Measurements from ENCODE around the gene OTOF. TPM values are rescaled to one million over a fixed set of nuclear protein-coding genes. Genes with fewer than 3 reads are reported as not detected.

OTOF gene
- total and polyA plus RNA-seq, 2 of the 4 experiments (the other 2 are of a cell fraction): 0.03 TPM; not detected in 1

DNA sequence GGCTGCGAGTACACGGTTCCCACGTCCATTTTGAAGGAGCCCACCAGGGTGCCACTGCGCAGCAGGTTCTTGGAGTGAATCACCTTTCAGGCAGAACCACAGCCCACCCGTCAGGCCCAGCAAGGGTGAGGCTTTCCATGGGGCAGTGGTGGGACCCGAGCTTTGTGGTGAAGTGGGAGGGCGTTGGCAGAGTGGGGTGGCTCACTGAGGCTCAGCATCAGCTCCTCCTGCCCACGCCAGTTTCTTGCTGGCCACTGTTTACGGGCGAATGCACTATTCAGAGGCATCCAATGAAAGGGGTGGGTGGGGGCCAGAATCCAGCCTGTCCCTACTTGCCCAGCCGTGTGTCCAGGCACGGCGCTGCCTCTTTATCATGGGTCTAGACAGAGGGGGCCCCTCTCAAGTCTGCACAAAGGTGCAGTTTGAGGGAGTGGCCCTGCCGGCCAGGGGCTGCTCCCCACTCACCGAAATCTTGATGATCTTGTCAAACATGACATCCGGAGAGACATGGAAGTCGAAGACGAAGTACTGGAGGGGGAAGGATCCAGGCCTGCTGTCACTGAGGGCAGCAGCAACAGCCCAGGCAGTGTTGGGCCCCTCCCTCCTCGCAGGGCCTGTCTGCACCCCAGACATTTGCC lies 11.4 kb upstream of the OTOF start:
- no peak overlapping the region for H3K4me2 ChIP-seq (ENCODE audit: low read depth, low read length)
- H4K91ac ChIP-seq (ENCODE audit: insufficient read depth, low read depth, low read length): no peak overlapping the region
- H4K8ac ChIP-seq (ENCODE audit: low read depth in 2 of 2, low read length in 2 of 2): no peak overlapping the region
- H3K56ac ChIP-seq (ENCODE audit: extremely low read depth, insufficient read depth, low read length): no peak overlapping the region
- in situ Hi-C loops (cut with MboI; ENCODE audit: low sequenced_read_pairs): no loop called here
- ATAC-seq (ENCODE audit: low read depth): no peak
- H2AK9ac ChIP-seq (replicated peaks; ENCODE audit: low read depth, low read length, poor library complexity): no peak overlapping the region
- intact Hi-C loops (cut with micrococcal nuclease): no loop called here
- no peak overlapping the region for H2BK15ac ChIP-seq (ENCODE audit: low read depth, low read length)
- H2BK5ac ChIP-seq (ENCODE audit: low read depth, low read length, poor library complexity, severe bottlenecking): no peak overlapping the region
- BruUV-seq (replicated peaks): no TSS peak
- no peak overlapping the region for H3K14ac ChIP-seq (replicated peaks; ENCODE audit: low read depth, low read length)
- H3K9me1 ChIP-seq (ENCODE audit: insufficient read depth, low read length): no peaks in the 10 kb centered on the region
- H2AFZ ChIP-seq (replicated peaks; ENCODE audit: low read length, poor library complexity): no peak overlapping the region
- H3K18ac ChIP-seq (ENCODE audit: low read depth, low read length): no peak overlapping the region
- H3K4me1 ChIP-seq (ENCODE audit: control insufficient read depth, insufficient read depth, low read length): no peaks in the 10 kb centered on the region
- H2AK5ac ChIP-seq (ENCODE audit: low read depth, low read length): no peak overlapping the region
- peaks cover 46% of the 10 kb centered on the region for H3K27me3 ChIP-seq (ENCODE audit: control insufficient read depth, insufficient read depth, low read length)
- WGBS, 2 experiments (ENCODE audit: extremely low coverage in 2 of 2, insufficient read length in 1 of 2): 56% methylated on average over 11 of the region's 19 CpGs; no CpG with 5 or more reads in 1 of the 2 experiments
- no peak overlapping the region for H3K27ac ChIP-seq (ENCODE audit: insufficient read depth, low read length)
- no peak overlapping the region for H2BK120ac ChIP-seq (ENCODE audit: low read depth, low read length)
- H3K4me3 ChIP-seq (ENCODE audit: insufficient read depth, low read depth, low read length): no peak overlapping the region
- H3K9me3 ChIP-seq (ENCODE audit: control insufficient read depth, insufficient read depth, low read length): no peaks in the 10 kb centered on the region
- H3K36me3 ChIP-seq (ENCODE audit: control insufficient read depth, insufficient read depth, low read length): no peaks in the 10 kb centered on the region
- ChIA-PET CTCF (no interaction called here), POLR2A (ENCODE audit: unreplicated experiment) (no interaction called here)
- no peak overlapping the region for H2BK20ac ChIP-seq (ENCODE audit: low read depth, low read length)
- no peaks in the 10 kb centered on the region for H4K20me1 ChIP-seq (ENCODE audit: insufficient read depth, low read length)
- no peak overlapping the region for H4K5ac ChIP-seq (ENCODE audit: low read depth, low read length)
- no peak overlapping the region for H3K23ac ChIP-seq (ENCODE audit: low read depth, low read length)
- TF ChIP-seq MAFK (IDR thresholded peaks at IDR 0.05; ENCODE audit: low read depth, low read length): no peak
- TF ChIP-seq, protein P1, sequence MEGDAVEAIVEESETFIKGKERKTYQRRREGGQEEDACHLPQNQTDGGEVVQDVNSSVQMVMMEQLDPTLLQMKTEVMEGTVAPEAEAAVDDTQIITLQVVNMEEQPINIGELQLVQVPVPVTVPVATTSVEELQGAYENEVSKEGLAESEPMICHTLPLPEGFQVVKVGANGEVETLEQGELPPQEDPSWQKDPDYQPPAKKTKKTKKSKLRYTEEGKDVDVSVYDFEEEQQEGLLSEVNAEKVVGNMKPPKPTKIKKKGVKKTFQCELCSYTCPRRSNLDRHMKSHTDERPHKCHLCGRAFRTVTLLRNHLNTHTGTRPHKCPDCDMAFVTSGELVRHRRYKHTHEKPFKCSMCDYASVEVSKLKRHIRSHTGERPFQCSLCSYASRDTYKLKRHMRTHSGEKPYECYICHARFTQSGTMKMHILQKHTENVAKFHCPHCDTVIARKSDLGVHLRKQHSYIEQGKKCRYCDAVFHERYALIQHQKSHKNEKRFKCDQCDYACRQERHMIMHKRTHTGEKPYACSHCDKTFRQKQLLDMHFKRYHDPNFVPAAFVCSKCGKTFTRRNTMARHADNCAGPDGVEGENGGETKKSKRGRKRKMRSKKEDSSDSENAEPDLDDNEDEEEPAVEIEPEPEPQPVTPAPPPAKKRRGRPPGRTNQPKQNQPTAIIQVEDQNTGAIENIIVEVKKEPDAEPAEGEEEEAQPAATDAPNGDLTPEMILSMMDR (conservative IDR thresholded peaks at IDR 0.05; ENCODE audit: low read depth, low read length): no peak
- TF ChIP-seq SMC3 (IDR thresholded peaks at IDR 0.05; ENCODE audit: low read depth, low read length): no peak
- no peak for TF ChIP-seq POLR2A (IDR thresholded peaks at IDR 0.05; ENCODE audit: low read depth, low read length)
- TF ChIP-seq, protein P2, sequence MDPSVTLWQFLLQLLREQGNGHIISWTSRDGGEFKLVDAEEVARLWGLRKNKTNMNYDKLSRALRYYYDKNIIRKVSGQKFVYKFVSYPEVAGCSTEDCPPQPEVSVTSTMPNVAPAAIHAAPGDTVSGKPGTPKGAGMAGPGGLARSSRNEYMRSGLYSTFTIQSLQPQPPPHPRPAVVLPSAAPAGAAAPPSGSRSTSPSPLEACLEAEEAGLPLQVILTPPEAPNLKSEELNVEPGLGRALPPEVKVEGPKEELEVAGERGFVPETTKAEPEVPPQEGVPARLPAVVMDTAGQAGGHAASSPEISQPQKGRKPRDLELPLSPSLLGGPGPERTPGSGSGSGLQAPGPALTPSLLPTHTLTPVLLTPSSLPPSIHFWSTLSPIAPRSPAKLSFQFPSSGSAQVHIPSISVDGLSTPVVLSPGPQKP (IDR thresholded peaks at IDR 0.05; ENCODE audit: borderline replicate concordance, low read depth, low read length): no peak
- no peak for TF ChIP-seq RFX5 (IDR thresholded peaks at IDR 0.05; ENCODE audit: low read depth, low read length)
- TF ChIP-seq, protein P3, sequence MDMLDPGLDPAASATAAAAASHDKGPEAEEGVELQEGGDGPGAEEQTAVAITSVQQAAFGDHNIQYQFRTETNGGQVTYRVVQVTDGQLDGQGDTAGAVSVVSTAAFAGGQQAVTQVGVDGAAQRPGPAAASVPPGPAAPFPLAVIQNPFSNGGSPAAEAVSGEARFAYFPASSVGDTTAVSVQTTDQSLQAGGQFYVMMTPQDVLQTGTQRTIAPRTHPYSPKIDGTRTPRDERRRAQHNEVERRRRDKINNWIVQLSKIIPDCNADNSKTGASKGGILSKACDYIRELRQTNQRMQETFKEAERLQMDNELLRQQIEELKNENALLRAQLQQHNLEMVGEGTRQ (IDR thresholded peaks at IDR 0.05; ENCODE audit: low read depth, low read length): no peak
- TF ChIP-seq NFE2L2 (IDR thresholded peaks at IDR 0.05; ENCODE audit: low read depth, low read length): no peak
- no peak for TF ChIP-seq CEBPB (IDR thresholded peaks at IDR 0.05; ENCODE audit: low read depth, low read length)
- TF ChIP-seq CHD1 (IDR thresholded peaks at IDR 0.05; ENCODE audit: low read depth, low read length): no peak
- no peak for TF ChIP-seq FOS (IDR thresholded peaks at IDR 0.05; ENCODE audit: low read depth, low read length)
- no peak for TF ChIP-seq MAZ (IDR thresholded peaks at IDR 0.05; ENCODE audit: borderline replicate concordance, low read depth, low read length)
- dilution Hi-C loops (cut with HindIII; ENCODE audit: low sequenced_read_pairs, unreplicated experiment): no loop called here
- H3K4ac ChIP-seq (ENCODE audit: low read depth, low read length): no peak overlapping the region
- H3K9ac ChIP-seq (ENCODE audit: low read depth, low read length): no peak overlapping the region
- H3K79me1 ChIP-seq (ENCODE audit: low read depth in 1 of 2, low read length in 2 of 2): no peaks in the 10 kb centered on the region
- DNase-seq: no peak
